GM19328 (cell line): Measurements from ENCODE around the gene CCSAP.
A peak's percentile ranks its signal among the peaks of the same experiment; 100 is the strongest.

Experiments used
- ATAC-seq: cut with Tn5 transposase; IDR thresholded peaks from one replicate; pipeline ENCODE4 v1.9.1; 2021; ENCODE audit warnings: mild to moderate bottlenecking, moderate library complexity; ENCODE audit not compliant: unreplicated experiment

Gene CCSAP

GRCh38 chr1:229365569-229365968, 22.7 kb upstream of the CCSAP start:
- ATAC-seq: no peak

- no peak for ATAC-seq
Measured at GRCh38 chr1:229364207-229365065, 21.6 kb upstream of the CCSAP start.

- ATAC-seq: no peak
Measured at GRCh38 chr1:229363723-229364122, 20.9 kb upstream of the CCSAP start.

GRCh38 chr1:229360420-229360819, 17.6 kb upstream of the CCSAP start:
- ATAC-seq: no peak

- no peak for ATAC-seq
Measured at GRCh38 chr1:229355661-229356060, 12.8 kb upstream of the CCSAP start.

- no peak for ATAC-seq
Measured at GRCh38 chr1:229354226-229354625, 11.4 kb upstream of the CCSAP start.

- ATAC-seq: no peak
Measured at GRCh38 chr1:229352975-229353374, 10.1 kb upstream of the CCSAP start.

- ATAC-seq: no peak
Measured at GRCh38 chr1:229349463-229350385, 6.9 kb upstream of the CCSAP start.

- ATAC-seq: no peak
Measured at GRCh38 chr1:229347528-229347927, 4.7 kb upstream of the CCSAP start.

- no peak for ATAC-seq
Measured at GRCh38 chr1:229344937-229345684, 2.3 kb upstream of the CCSAP start.

GRCh38 chr1:229344139-229344538, 1.3 kb upstream of the CCSAP start:
- ATAC-seq: no peak

GRCh38 chr1:229341774-229342655, 832 bp downstream of the CCSAP start:
- ATAC-seq: peak; percentile 78

- ATAC-seq: no peak
Measured at GRCh38 chr1:229340496-229340895, 2.4 kb downstream of the CCSAP start.

- ATAC-seq: no peak
Measured at GRCh38 chr1:229339520-229339919, 3.3 kb downstream of the CCSAP start.

- no peak for ATAC-seq
Measured at GRCh38 chr1:229339086-229339485, 3.8 kb downstream of the CCSAP start.

GRCh38 chr1:229336345-229336744, 6.5 kb downstream of the CCSAP start:
- ATAC-seq: no peak

- ATAC-seq: no peak
Measured at GRCh38 chr1:229334716-229335115, 8.1 kb downstream of the CCSAP start.

GRCh38 chr1:229334269-229334668, 8.6 kb downstream of the CCSAP start:
- ATAC-seq: no peak

- ATAC-seq: no peak
Measured at GRCh38 chr1:229328598-229329362, 14.1 kb downstream of the CCSAP start.
